ENCODE data around the gene SHB.

Gene SHB

DNA sequence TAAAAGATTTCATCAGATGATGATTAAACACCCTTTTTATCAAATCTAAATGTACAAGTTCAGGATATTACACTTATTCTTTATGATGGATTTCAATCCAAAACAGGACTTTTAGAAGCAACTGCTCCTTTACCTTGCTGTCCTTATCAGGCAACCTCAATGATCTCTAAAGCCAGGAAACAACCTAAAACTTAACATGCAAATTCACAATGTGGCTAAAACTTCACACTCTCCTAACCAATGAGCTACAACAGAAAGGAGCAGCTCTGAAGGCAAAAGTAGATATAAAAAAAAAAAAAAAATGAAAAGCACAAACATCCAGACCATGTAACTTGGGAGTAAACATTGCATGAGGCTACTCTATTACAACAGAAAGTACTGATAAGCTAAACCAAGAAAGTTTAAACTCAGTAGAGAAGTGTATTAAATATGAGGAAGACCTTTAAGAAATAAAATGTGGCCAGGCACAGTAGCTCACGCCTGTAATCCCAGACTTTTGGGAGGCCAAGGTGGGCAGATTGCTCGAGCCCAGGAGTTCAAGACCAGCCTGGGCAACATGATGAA lies 188.0 kb downstream of the SHB start:
- no peak for DNase-seq

DNA sequence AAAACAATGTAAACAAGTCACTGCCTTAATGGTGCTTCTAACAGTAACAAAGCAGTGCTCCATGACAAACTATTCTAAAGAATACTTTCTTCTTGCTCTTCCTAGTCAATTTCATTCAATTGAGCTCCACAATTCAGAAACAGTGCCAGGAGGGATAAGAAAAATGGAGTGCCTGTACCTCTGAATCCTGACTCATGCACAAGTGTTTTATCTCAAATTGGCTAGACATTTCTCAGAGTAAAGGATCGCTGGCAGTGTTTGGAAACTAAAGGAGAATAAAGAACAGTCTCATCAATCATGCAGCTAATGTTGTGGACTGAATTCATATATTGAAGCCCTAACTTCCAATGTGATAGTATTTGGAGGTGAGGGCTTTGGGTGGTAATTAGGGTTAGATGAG lies 192.7 kb downstream of the SHB start:
- DNase-seq: no peak

DNA sequence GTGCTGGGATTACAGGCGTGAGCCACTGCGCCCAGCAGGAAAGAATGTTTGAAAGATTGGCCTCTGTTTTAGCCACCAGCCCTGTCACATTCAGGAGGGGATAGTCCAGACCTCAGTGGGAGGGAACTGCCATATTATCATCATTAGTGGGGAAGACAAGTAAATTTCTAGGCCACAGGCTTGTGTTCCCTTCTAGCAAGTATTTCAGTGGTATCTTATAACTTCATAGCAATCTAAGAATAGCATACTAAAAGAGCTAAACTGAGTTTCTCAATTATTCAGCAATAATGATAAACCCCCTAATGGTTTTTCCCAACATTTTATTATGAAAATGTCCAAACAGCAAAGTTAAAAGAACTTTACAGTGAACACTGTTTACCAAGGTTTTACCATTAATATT lies 195.1 kb downstream of the SHB start:
- no peak for DNase-seq

DNA sequence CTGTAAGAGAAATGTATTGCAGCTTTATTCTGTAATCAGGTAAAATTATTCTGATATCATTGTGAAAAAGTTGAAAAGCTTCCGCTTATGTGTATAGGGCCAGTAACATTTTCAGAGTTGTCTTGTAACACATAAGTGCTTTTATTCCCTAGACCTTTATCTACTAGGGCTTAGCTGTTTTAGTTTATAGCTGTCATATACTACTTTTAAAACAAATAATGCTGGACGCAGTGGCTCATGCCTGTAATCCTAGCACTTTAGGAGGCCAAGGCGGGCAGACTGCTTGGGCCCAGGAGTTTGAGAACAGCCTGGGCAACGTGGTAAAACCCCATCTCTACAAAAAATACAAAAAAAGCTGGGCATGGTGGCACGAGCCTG lies 198.2 kb downstream of the SHB start:
- DNase-seq: no peak

DNA sequence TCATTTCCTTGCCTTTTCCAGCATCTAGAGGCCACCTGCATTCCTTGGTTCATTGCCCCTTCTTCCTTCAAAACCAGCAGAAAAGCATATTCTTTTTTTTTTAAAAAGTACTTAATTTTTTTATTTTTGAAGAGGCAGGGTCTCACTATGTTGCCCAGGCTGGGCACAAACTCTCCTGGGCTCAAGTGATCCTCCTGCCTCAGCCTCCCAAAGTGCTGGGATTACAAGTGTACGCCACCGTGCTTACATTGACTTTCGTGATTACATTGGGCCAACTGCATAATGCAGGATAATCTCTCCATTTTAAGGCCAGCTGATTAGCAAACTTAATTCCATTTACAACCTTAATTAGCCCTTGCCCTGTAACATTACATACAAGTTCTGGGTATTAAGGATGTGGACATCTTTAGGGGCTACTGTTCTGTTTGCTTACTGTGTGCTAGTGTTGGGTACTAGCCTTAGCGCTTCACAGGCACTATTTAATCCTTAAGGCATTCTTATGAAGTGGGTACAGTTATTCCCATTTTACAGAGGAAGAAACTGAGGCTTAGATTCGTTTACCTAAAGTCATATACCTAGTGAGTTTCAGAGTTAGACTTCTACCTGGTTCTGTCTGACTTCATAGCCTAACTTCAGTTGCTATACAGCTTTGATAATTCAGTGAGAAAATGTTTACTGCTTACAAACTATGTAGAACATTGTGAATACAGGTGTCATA lies 198.8 kb downstream of the SHB start:
- DNase-seq: no peak
